CD8-positive, alpha-beta memory T cell (primary cell): ENCODE data around the gene INPP5A. TPM values are rescaled to one million over a fixed set of nuclear protein-coding genes. Genes with fewer than 3 reads are reported as not detected.
"Not testable (repeated sequence)": the region's sequence is repeated elsewhere in the genome, so short reads cannot be mapped to it uniquely, and the experiment has no call there.

Experiments
- CTCF ChIA-PET: fragments of 350-600 bp; sonication (Branson Sonifier 250); formaldehyde crosslinking; loops from one replicate; lab custom pipeline; 2021; ENCODE audit warnings: antibody characterized with exemption; lab: Charles Lee
- POLR2A ChIA-PET: fragments of 350-600 bp; sonication (Branson Sonifier 250); formaldehyde crosslinking; loops from one replicate; lab custom pipeline; 2021; ENCODE audit warnings: antibody characterized with exemption; lab: Charles Lee
- DNase-seq, 5 donors: peaks; one replicate each; pipeline versions ENCODE4 v3.0.0 to v3.0.0-alpha.2; 2020 to 2022; ENCODE audit warnings: mixed read lengths in 1 of 5
- H3K27ac ChIP-seq: one replicate; pipeline ENCODE4 v1.7.0; 2013; ENCODE audit warnings: low read depth, mild to moderate bottlenecking, low read length, moderate library complexity
- H3K27me3 ChIP-seq: 2 replicates; pipeline ENCODE4 v1.7.0; 2013; ENCODE audit warnings: low read length, mild to moderate bottlenecking; ENCODE audit not compliant: insufficient read depth, poor library complexity, severe bottlenecking
- H3K36me3 ChIP-seq: 2 replicates; pipeline ENCODE4 v1.7.0; 2013; ENCODE audit warnings: mild to moderate bottlenecking, low read length, moderate library complexity; ENCODE audit not compliant: insufficient read depth
- H3K4me1 ChIP-seq: 2 replicates; pipeline ENCODE4 v1.7.0; 2013; ENCODE audit warnings: mild to moderate bottlenecking, low read length, moderate library complexity; ENCODE audit not compliant: insufficient read depth
- H3K4me3 ChIP-seq: 2 replicates; pipeline ENCODE4 v1.7.0; 2013; ENCODE audit warnings: mild to moderate bottlenecking, low read length
- H3K9me3 ChIP-seq: 2 replicates; pipeline ENCODE4 v1.7.0; 2013; ENCODE audit warnings: mild to moderate bottlenecking, low read length
- H3K27ac Mint-ChIP-seq, 8 donors: one replicate each; pipeline ENCODE4 v1.8.0; 2020 to 2021; ENCODE audit warnings: mixed read lengths in 8 of 8, mild to moderate bottlenecking in 6 of 8, inconsistent platforms in 3 of 8, moderate library complexity in 3 of 8
- H3K27me3 Mint-ChIP-seq, 2 donors: one replicate each; pipeline ENCODE4 v1.8.0; 2020 to 2021; ENCODE audit warnings: mixed read lengths in 2 of 2, mild to moderate bottlenecking in 1 of 2, moderate library complexity in 1 of 2
- H3K36me3 Mint-ChIP-seq, 3 donors: one replicate each; pipeline ENCODE4 v1.8.0; 2020 to 2021; ENCODE audit warnings: mixed read lengths in 3 of 3, inconsistent platforms in 1 of 3, mild to moderate bottlenecking in 1 of 3
- H3K4me1 Mint-ChIP-seq, 3 donors: one replicate each; pipeline ENCODE4 v1.8.0; 2020 to 2021; ENCODE audit warnings: mixed read lengths in 3 of 3, inconsistent platforms in 1 of 3, mild to moderate bottlenecking in 1 of 3
- H3K4me3 Mint-ChIP-seq, 7 donors: one replicate each; pipeline ENCODE4 v1.8.0; 2020 to 2021; ENCODE audit warnings: mixed read lengths in 7 of 7, mild to moderate bottlenecking in 6 of 7, moderate library complexity in 4 of 7, inconsistent platforms in 2 of 7
- H3K9me3 Mint-ChIP-seq, 5 donors: one replicate each; pipeline ENCODE4 v1.8.0; 2020 to 2022; ENCODE audit warnings: mixed read lengths in 5 of 5, mild to moderate bottlenecking in 3 of 5, moderate library complexity in 2 of 5, inconsistent platforms in 1 of 5
- polyA plus RNA-seq: library from polyadenylated mRNA; unstranded; fragments of 300-500 nt; fragmentation: Illumina TruSeq; gene quantifications from one replicate; pipeline ENCODE4 v1.2.3, GENCODE V29; 2021
- total RNA-seq, 2 experiments: library from RNA; stranded (reverse); gene quantifications; one replicate each; pipeline ENCODE4 v1.2.3, GENCODE V29; 2021

INPP5A gene
- total and polyA plus RNA-seq, 3 experiments from 2014 or later = 1.1 to 6.1 (median 4.8) TPM

- POLR2A ChIA-PET = no interaction called here
Observed at GRCh38 chr10:132793871-132794849, 256.6 kb downstream of the INPP5A start.

GRCh38 chr10:132796846-132797245, 259.3 kb downstream of the INPP5A start:
- CTCF ChIA-PET = no interaction called here
- H3K4me3 ChIP-seq = no peak overlapping the region
- Mint-ChIP-seq H3K27ac (no peak overlapping the region), H3K4me3 (no peak overlapping the region), H3K4me1 (no peaks in the 10 kb centered on the region), H3K27me3 (no peaks in the 10 kb centered on the region), H3K9me3 (no peaks in the 10 kb centered on the region), H3K36me3 (no peaks in the 10 kb centered on the region)
- no peaks in the 10 kb centered on the region for H3K9me3 ChIP-seq
- H3K27ac ChIP-seq = no peak overlapping the region
- H3K27me3 ChIP-seq = no peaks in the 10 kb centered on the region
- no peak for DNase-seq
- no peaks in the 10 kb centered on the region for H3K36me3 ChIP-seq
- H3K4me1 ChIP-seq = no peaks in the 10 kb centered on the region
- POLR2A ChIA-PET = no interaction called here

More at GRCh38 chr10:132793871-132794849, 256.6 kb downstream of the INPP5A start:
- CTCF ChIA-PET = no interaction called here
- H3K36me3 ChIP-seq = no peaks in the 10 kb centered on the region
- no peaks in the 10 kb centered on the region for H3K9me3 ChIP-seq
- no peaks in the 10 kb centered on the region for H3K4me1 ChIP-seq
- Mint-ChIP-seq H3K4me3 (no peak overlapping the region), H3K36me3 (no peaks in the 10 kb centered on the region), H3K27ac (no peak overlapping the region), H3K9me3 (no peaks in the 10 kb centered on the region), H3K27me3 (peaks cover 0 to 2% of the 10 kb centered on the region in 2 donors), H3K4me1 (no peaks in the 10 kb centered on the region)
- H3K4me3 ChIP-seq = no peak overlapping the region
- H3K27me3 ChIP-seq = no peaks in the 10 kb centered on the region
- H3K27ac ChIP-seq = no peak overlapping the region
- DNase-seq = no peak

- H3K4me3 ChIP-seq, H3K4me1 Mint-ChIP-seq, POLR2A ChIA-PET, H3K36me3 Mint-ChIP-seq, H3K27me3 ChIP-seq, H3K4me1 ChIP-seq, H3K9me3 Mint-ChIP-seq, DNase-seq, H3K27me3 Mint-ChIP-seq, H3K4me3 Mint-ChIP-seq, H3K36me3 ChIP-seq, H3K27ac ChIP-seq, H3K27ac Mint-ChIP-seq, CTCF ChIA-PET, H3K9me3 ChIP-seq: not testable (repeated sequence)
Observed at GRCh38 chr10:132797986-132798385, 260.4 kb downstream of the INPP5A start.

GRCh38 chr10:132798403-132798802, 260.8 kb downstream of the INPP5A start:
- H3K27me3 ChIP-seq = no peaks in the 10 kb centered on the region
- CTCF ChIA-PET = no interaction called here
- POLR2A ChIA-PET = no interaction called here

GRCh38 chr10:132798876-132799275, 261.3 kb downstream of the INPP5A start:
- CTCF ChIA-PET = no interaction called here
- no peaks in the 10 kb centered on the region for H3K9me3 ChIP-seq
- no peaks in the 10 kb centered on the region for H3K36me3 Mint-ChIP-seq
- no peak for DNase-seq
- no peaks in the 10 kb centered on the region for H3K4me1 Mint-ChIP-seq
- H3K4me1 ChIP-seq = no peaks in the 10 kb centered on the region
- H3K27me3 ChIP-seq = no peaks in the 10 kb centered on the region
- POLR2A ChIA-PET = no interaction called here
- H3K36me3 ChIP-seq = no peaks in the 10 kb centered on the region
- H3K27ac Mint-ChIP-seq = no peak overlapping the region
- H3K4me3 Mint-ChIP-seq = no peak overlapping the region
- no peaks in the 10 kb centered on the region for H3K9me3 Mint-ChIP-seq
- no peak overlapping the region for H3K4me3 ChIP-seq
- peaks cover 0 to 2% of the 10 kb centered on the region in 2 donors for H3K27me3 Mint-ChIP-seq
- no peak overlapping the region for H3K27ac ChIP-seq

More at GRCh38 chr10:132798403-132798802, 260.8 kb downstream of the INPP5A start:
- H3K36me3 ChIP-seq = no peaks in the 10 kb centered on the region
- H3K27ac ChIP-seq = no peak overlapping the region
- H3K27me3 Mint-ChIP-seq = peaks cover 0 to 2% of the 10 kb centered on the region in 2 donors
- H3K4me3 ChIP-seq = no peak overlapping the region
- no peaks in the 10 kb centered on the region for H3K36me3 Mint-ChIP-seq
- no peak overlapping the region for H3K4me3 Mint-ChIP-seq
- no peaks in the 10 kb centered on the region for H3K4me1 ChIP-seq
- no peaks in the 10 kb centered on the region for H3K9me3 ChIP-seq
- no peaks in the 10 kb centered on the region for H3K9me3 Mint-ChIP-seq
- no peak overlapping the region for H3K27ac Mint-ChIP-seq
- no peaks in the 10 kb centered on the region for H3K4me1 Mint-ChIP-seq
- DNase-seq = no peak

- Mint-ChIP-seq H3K36me3 (no peaks in the 10 kb centered on the region), H3K4me3 (no peak overlapping the region), H3K4me1 (no peaks in the 10 kb centered on the region), H3K27me3 (peaks cover 0 to 2% of the 10 kb centered on the region in 2 donors), H3K9me3 (no peaks in the 10 kb centered on the region), H3K27ac (no peak overlapping the region)
- Histone ChIP-seq H3K4me3 (no peak overlapping the region), H3K4me1 (no peaks in the 10 kb centered on the region), H3K9me3 (no peaks in the 10 kb centered on the region), H3K27ac (no peak overlapping the region), H3K27me3 (no peaks in the 10 kb centered on the region), H3K36me3 (no peaks in the 10 kb centered on the region)
- ChIA-PET POLR2A (no interaction called here), CTCF (interaction anchor here (0.6 kb wide), 1 partner anchor 9 kb away, joined by 4 read pairs; no protein-coding TSS in a partner anchor)
- DNase-seq = no peak
Observed at GRCh38 chr10:132799865-132800264, 262.3 kb downstream of the INPP5A start.

- H3K4me3 ChIP-seq = no peak overlapping the region
- POLR2A ChIA-PET = no interaction called here
- no peak overlapping the region for H3K27ac ChIP-seq
- DNase-seq = no peak
- CTCF ChIA-PET = no interaction called here
- peaks cover 0 to 2% of the 10 kb centered on the region in 2 donors for H3K27me3 Mint-ChIP-seq
- H3K36me3 Mint-ChIP-seq = no peaks in the 10 kb centered on the region
- no peaks in the 10 kb centered on the region for H3K36me3 ChIP-seq
- H3K9me3 Mint-ChIP-seq = no peaks in the 10 kb centered on the region
- no peaks in the 10 kb centered on the region for H3K9me3 ChIP-seq
- no peaks in the 10 kb centered on the region for H3K27me3 ChIP-seq
- no peak overlapping the region for H3K4me3 Mint-ChIP-seq
- no peaks in the 10 kb centered on the region for H3K4me1 Mint-ChIP-seq
- no peaks in the 10 kb centered on the region for H3K4me1 ChIP-seq
- no peak overlapping the region for H3K27ac Mint-ChIP-seq
Observed at GRCh38 chr10:132802048-132802447, 264.5 kb downstream of the INPP5A start.

- DNase-seq = no peak
- Histone ChIP-seq H3K36me3 (no peaks in the 10 kb centered on the region), H3K4me3 (no peak overlapping the region), H3K27ac (no peak overlapping the region), H3K27me3 (no peaks in the 10 kb centered on the region), H3K4me1 (no peaks in the 10 kb centered on the region), H3K9me3 (no peaks in the 10 kb centered on the region)
- no peak overlapping the region for H3K27ac Mint-ChIP-seq
- no peaks in the 10 kb centered on the region for H3K4me1 Mint-ChIP-seq
- ChIA-PET CTCF (no interaction called here), POLR2A (no interaction called here)
- no peak overlapping the region for H3K4me3 Mint-ChIP-seq
- H3K36me3 Mint-ChIP-seq = no peaks in the 10 kb centered on the region
- H3K27me3 Mint-ChIP-seq = peaks cover 0 to 2% of the 10 kb centered on the region in 2 donors
- no peaks in the 10 kb centered on the region for H3K9me3 Mint-ChIP-seq
Observed at GRCh38 chr10:132802694-132803320, 265.2 kb downstream of the INPP5A start.
